ENCODE results near the gene BICDL1.

The BICDL1 gene

DNA sequence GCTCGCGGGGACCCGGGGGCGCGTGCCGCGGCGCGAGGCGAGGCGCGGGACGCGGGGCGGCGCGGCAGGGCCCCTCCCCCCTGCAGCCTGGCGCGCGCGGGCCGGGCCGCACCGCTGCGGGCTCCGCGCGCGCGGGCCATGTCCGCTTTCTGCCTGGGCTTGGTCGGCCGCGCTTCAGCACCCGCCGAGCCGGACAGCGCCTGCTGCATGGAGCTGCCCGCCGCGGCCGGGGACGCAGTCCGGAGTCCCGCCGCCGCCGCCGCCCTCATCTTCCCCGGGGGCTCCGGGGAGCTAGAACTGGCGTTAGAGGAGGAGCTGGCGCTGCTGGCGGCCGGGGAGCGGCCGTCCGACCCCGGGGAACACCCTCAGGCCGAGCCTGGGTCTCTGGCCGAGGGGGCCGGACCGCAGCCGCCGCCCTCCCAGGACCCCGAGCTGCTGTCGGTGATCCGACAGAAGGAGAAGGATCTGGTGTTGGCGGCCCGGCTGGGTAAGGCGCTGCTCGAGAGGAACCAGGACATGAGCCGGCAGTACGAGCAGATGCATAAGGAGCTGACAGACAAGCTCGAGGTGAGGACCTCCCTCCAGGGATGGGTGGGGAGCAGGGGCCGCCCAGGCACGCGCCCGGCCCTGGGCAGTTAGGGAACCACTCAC lies 820 bp downstream of the BICDL1 start:
- DNase-seq (ENCODE audit: low read depth) = peak; percentile 79
- H3K4me3 ChIP-seq (ENCODE audit: low read depth, low read length) = peak overlapping the region; percentile 58
- TF ChIP-seq, protein P1, sequence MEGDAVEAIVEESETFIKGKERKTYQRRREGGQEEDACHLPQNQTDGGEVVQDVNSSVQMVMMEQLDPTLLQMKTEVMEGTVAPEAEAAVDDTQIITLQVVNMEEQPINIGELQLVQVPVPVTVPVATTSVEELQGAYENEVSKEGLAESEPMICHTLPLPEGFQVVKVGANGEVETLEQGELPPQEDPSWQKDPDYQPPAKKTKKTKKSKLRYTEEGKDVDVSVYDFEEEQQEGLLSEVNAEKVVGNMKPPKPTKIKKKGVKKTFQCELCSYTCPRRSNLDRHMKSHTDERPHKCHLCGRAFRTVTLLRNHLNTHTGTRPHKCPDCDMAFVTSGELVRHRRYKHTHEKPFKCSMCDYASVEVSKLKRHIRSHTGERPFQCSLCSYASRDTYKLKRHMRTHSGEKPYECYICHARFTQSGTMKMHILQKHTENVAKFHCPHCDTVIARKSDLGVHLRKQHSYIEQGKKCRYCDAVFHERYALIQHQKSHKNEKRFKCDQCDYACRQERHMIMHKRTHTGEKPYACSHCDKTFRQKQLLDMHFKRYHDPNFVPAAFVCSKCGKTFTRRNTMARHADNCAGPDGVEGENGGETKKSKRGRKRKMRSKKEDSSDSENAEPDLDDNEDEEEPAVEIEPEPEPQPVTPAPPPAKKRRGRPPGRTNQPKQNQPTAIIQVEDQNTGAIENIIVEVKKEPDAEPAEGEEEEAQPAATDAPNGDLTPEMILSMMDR (conservative IDR thresholded peaks at IDR 0.05; ENCODE audit: low read depth, low read length) = no peak

DNA sequence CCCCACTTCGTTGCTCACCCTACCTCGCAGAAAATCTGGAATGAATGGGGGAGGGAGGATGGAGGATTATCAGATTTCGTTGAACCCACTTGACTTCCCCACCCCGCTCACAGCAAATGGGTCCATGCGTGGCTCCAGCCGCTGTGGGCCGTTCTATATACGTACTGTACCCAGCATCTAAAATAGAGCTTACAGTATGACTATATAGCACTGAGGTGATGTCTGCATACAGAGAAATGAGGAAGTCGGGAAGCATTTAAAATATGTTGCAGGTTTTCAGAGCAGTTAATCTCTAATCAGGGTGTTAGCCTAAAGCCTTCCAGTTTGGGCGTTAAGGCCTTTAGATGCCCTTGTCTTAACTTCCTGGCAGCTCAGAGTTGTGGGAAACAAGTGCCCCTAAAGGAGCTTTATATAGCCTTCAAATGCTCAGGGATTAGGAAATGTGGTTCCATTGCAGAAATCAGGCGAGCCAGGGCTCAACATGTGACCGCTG lies 1.4 kb downstream of the BICDL1 start:
- no peak overlapping the region for H3K4me3 ChIP-seq (ENCODE audit: low read depth, low read length)
- DNase-seq (ENCODE audit: low read depth) = no peak

DNA sequence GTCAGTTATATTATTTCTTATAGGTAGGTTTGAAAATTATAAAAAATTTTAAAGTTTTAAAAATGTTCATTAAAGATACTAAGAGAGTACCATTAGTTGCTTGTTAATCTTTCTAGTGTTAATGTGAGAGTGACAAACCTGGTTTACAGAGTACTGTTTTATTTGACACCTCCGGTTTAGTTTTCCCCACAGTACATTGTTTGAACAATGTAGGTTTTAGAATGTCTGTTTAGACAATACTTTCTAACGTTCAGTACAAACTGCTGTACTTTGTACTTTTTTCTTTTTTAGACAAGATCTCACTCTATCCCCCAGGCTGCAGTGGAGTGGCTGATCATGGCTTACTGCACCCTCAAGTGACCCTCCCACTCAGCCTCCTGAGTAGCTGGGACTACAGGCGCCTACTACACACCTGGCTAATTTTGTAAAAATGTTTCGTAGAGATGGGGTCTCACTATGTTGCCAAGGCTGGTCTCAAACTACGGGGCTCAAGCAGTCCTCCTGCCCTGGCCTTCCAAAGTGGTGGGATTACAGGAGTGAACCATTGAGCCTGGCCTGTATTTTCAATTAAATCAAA lies 3.2 kb downstream of the BICDL1 start:
- DNase-seq (ENCODE audit: low read depth) = no peak

More for the DNA sequence above, 1.4 kb downstream of the BICDL1 start:
- TF ChIP-seq, protein P1 (conservative IDR thresholded peaks at IDR 0.05; ENCODE audit: low read depth, low read length) = no peak

DNA sequence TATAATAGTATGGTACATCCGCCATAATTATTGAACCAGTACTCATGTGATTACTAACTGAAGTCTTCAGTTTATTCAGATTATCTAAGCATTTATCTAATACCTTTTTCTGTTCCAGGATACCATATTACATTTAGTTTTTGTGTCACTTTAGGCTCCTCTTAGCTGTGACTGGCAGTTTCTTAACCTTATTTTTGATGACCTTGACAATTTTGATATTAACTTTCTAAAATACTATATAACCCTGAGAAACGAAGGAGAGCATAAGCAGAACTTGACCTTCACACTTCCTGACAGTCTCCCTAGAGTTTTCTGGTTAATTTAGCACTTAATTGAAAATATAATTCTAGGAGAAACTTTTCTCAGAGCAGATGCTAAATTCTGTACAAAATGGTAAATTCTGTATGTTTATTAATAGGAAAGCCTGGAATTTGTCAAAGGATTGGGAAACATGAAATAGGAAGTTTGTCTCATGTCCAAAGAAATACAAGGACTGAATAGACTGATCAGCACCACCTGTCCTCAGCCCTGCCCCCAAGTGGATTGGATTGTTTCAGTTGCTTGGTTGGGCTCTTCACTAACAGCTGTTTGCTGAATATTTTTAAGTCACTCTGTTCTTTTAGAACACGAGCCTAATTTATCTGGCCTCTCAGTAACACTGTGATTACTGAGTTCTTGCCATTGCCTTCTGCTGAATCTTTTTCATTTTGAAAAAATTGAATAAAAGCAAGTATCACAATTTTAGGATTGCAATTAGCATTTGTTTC lies 6.0 kb downstream of the BICDL1 start:
- TF ChIP-seq, protein P1 (conservative IDR thresholded peaks at IDR 0.05; ENCODE audit: low read depth, low read length) = no peak
- DNase-seq (ENCODE audit: low read depth) = no peak
- H3K4me3 ChIP-seq (ENCODE audit: low read depth, low read length) = no peak overlapping the region

More for the DNA sequence above, 3.2 kb downstream of the BICDL1 start:
- no peak overlapping the region for H3K4me3 ChIP-seq (ENCODE audit: low read depth, low read length)
- TF ChIP-seq, protein P1 (conservative IDR thresholded peaks at IDR 0.05; ENCODE audit: low read depth, low read length) = no peak

DNA sequence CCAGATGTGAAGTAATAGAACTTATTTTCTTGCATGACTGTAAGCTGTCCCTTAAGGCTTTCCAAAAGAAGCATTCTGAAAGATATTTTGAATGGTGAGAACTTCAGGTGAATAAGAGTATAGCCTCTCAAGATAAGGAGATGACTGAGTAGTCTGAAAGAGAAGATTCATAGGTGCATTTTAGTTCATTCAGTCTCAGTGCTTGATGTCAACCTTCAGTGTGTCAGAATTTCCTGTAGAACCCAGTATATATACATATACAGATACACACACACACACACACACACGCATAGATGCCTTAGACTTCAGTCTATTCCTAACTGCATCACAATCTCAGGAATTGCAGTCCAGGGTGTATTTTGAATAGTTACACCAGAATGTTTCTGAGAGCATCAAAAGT lies 7.4 kb downstream of the BICDL1 start:
- H3K4me3 ChIP-seq (ENCODE audit: low read depth, low read length) = no peak overlapping the region
- TF ChIP-seq, protein P1 (conservative IDR thresholded peaks at IDR 0.05; ENCODE audit: low read depth, low read length) = no peak
- no peak for DNase-seq (ENCODE audit: low read depth)

DNA sequence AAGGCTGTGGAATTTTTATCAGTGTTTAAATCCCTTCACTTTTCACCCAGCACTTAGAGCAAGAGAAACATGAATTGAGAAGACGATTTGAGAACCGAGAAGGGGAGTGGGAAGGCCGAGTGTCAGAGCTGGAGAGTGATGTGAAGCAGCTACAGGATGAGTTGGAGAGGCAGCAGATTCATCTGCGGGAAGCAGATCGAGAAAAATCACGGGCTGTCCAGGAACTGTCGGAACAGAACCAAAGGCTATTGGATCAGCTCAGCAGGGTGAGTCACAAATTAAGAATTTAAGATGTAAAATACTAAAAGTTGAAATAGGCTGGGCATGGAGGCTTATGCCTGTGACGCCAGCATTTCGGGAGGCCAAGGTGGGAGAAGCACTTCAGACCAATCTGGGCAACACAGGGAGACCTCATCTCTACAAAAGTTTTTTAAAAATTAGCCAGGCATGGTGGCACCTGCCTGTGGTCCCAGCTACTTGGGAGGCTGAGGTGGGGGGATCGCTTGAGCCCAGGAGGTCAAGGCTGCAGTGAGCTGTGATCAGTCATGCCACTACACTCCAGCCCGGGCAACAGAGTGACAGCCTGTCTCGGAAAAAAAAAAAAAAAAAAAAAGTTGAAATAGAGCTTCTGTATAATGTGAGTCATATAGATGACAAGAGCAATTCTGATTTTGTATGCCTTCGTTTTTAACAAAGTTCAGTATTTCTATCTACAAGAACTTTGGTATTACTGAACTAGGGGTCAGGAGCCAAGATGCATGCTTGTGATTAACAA lies 9.6 kb downstream of the BICDL1 start:
- H3K4me3 ChIP-seq (ENCODE audit: low read depth, low read length) = no peak overlapping the region
- TF ChIP-seq, protein P1 (conservative IDR thresholded peaks at IDR 0.05; ENCODE audit: low read depth, low read length) = no peak
- no peak for DNase-seq (ENCODE audit: low read depth)
